Natural killer cell (primary cell): ENCODE results near the gene IBA57. TPM values are rescaled to one million over a fixed set of nuclear protein-coding genes. Genes with fewer than 3 reads are reported as not detected.

Source experiments
- ATAC-seq, 3 donors: fragments of 150-1000 bp in 2 of 3; fragments of 200-7000 bp in 1 of 3; cut with Tn5 transposase; 1 replicate in 1 of 3; 2 replicates in 2 of 3; pipeline ENCODE4 v1.10.0; 2021; ENCODE audit warnings: mild to moderate bottlenecking in 2 of 3, moderate library complexity in 2 of 3
- DNase-seq, 2 donors: peaks; one replicate each; pipeline versions ENCODE4 v3.0.0 to v3.0.0-alpha.2; 2013 to 2021; ENCODE audit warnings: mixed read lengths in 1 of 2
- H3K27ac ChIP-seq: one replicate; pipeline ENCODE4 v1.5.1; 2013; ENCODE audit warnings: mild to moderate bottlenecking, low read length
- H3K27me3 ChIP-seq: one replicate; pipeline ENCODE4 v1.6.1; 2013; ENCODE audit warnings: low read length; ENCODE audit not compliant: control insufficient read depth, insufficient read depth
- H3K36me3 ChIP-seq: one replicate; pipeline ENCODE4 v1.6.1; 2013; ENCODE audit warnings: low read length; ENCODE audit not compliant: control insufficient read depth, insufficient read depth
- H3K4me1 ChIP-seq: one replicate; pipeline ENCODE4 v1.6.1; 2013; ENCODE audit warnings: low read length; ENCODE audit not compliant: control insufficient read depth, insufficient read depth
- H3K4me3 ChIP-seq: one replicate; pipeline ENCODE4 v1.5.1; 2013; ENCODE audit warnings: low read length
- H3K9me3 ChIP-seq: one replicate; pipeline ENCODE4 v1.6.1; 2013; ENCODE audit warnings: low read length; ENCODE audit not compliant: control insufficient read depth, insufficient read depth
- H3K27ac Mint-ChIP-seq, 2 donors: one replicate each; pipeline ENCODE4 v1.8.0; 2022; ENCODE audit warnings: mild to moderate bottlenecking in 2 of 2, mixed read lengths in 2 of 2, moderate library complexity in 1 of 2
- H3K27me3 Mint-ChIP-seq, 2 donors: one replicate each; pipeline ENCODE4 v1.8.0; 2022; ENCODE audit warnings: low read depth in 2 of 2, mixed read lengths in 2 of 2
- H3K36me3 Mint-ChIP-seq: one replicate; pipeline ENCODE4 v1.8.0; 2022; ENCODE audit warnings: mixed read lengths
- H3K4me1 Mint-ChIP-seq, 2 donors: one replicate each; pipeline ENCODE4 v1.8.0; 2022; ENCODE audit warnings: mixed read lengths in 2 of 2
- H3K4me3 Mint-ChIP-seq: one replicate; pipeline ENCODE4 v1.8.0; 2022; ENCODE audit warnings: mild to moderate bottlenecking, moderate library complexity, mixed read lengths
- H3K9me3 Mint-ChIP-seq, 2 donors: one replicate each; pipeline ENCODE4 v1.8.0; 2022; ENCODE audit warnings: mixed read lengths in 2 of 2
- CTCF ChIP-seq: fragments of 200-600 bp; IDR thresholded peaks from one replicate; pipeline ENCODE4 v1.8.0; 2022; ENCODE audit warnings: antibody characterized with exemption
- WGBS: methylation state at CpG from one replicate; pipeline ENCODE4 v1.1.7; 2013; ENCODE audit warnings: missing lambda C conversion rate; ENCODE audit not compliant: insufficient coverage; 5-methylcytosine and 5-hydroxymethylcytosine counted together
- intact Hi-C: fragments of 100-400 bp; cut with micrococcal nuclease; formaldehyde crosslinking; loops from one replicate; pipeline ENCODE4 v1.14.2; 2022
- total RNA-seq, 4 donors: library from RNA; stranded (reverse); fragments of 120-200 nt in 1 of 4; gene quantifications; one replicate each; pipeline versions ENCODE4 v1.2.3 to v1.2.4, GENCODE V29; 2013 to 2022

Gene IBA57
- total RNA-seq, 3 donors from 2014 or later (not counting 1 experiment from before 2014, with no cell fraction given), result 13.3 to 14.1 (median 13.8) TPM

GRCh38 chr1:228224198-228225164 is 58.9 kb downstream of the IBA57 start:
- H3K4me1 Mint-ChIP-seq, result no peaks in the 10 kb centered on the region
- Histone ChIP-seq H3K27ac (no peak overlapping the region), H3K27me3 (no peaks in the 10 kb centered on the region), H3K9me3 (no peaks in the 10 kb centered on the region), H3K4me1 (no peaks in the 10 kb centered on the region), H3K4me3 (no peak overlapping the region), H3K36me3 (no peaks in the 10 kb centered on the region)
- WGBS, result 90% methylated on average over 16 of the region's 16 CpGs
- no peaks in the 10 kb centered on the region for H3K9me3 Mint-ChIP-seq
- H3K4me3 Mint-ChIP-seq, result no peak overlapping the region
- no peak for ATAC-seq
- H3K36me3 Mint-ChIP-seq, result no peaks in the 10 kb centered on the region
- no peak overlapping the region for H3K27ac Mint-ChIP-seq
- H3K27me3 Mint-ChIP-seq, result no peaks in the 10 kb centered on the region
- no peak for TF ChIP-seq CTCF
- DNase-seq, result no peak
- intact Hi-C loops, result no loop called here

- no peaks in the 10 kb centered on the region for H3K9me3 Mint-ChIP-seq
- Histone ChIP-seq H3K4me1 (no peaks in the 10 kb centered on the region), H3K27ac (no peak overlapping the region), H3K9me3 (no peaks in the 10 kb centered on the region), H3K36me3 (no peaks in the 10 kb centered on the region), H3K27me3 (no peaks in the 10 kb centered on the region), H3K4me3 (no peak overlapping the region)
- no peaks in the 10 kb centered on the region for H3K4me1 Mint-ChIP-seq
- ATAC-seq (no peak), DNase-seq (no peak)
- H3K27ac Mint-ChIP-seq, result no peak overlapping the region
- H3K4me3 Mint-ChIP-seq, result no peak overlapping the region
- no peak for TF ChIP-seq CTCF
- 28% methylated on average over 2 of the region's 2 CpGs for WGBS
- H3K36me3 Mint-ChIP-seq, result no peaks in the 10 kb centered on the region
- intact Hi-C loops, result no loop called here
- no peaks in the 10 kb centered on the region for H3K27me3 Mint-ChIP-seq
Observed at GRCh38 chr1:228225165-228225710, 59.6 kb downstream of the IBA57 start.

- DNase-seq (no peak), ATAC-seq (no peak)
- intact Hi-C loops, result no loop called here
- H3K27ac ChIP-seq, result no peak overlapping the region
- Mint-ChIP-seq H3K27ac (no peak overlapping the region), H3K36me3 (no peaks in the 10 kb centered on the region), H3K27me3 (no peaks in the 10 kb centered on the region), H3K9me3 (no peaks in the 10 kb centered on the region), H3K4me1 (no peaks in the 10 kb centered on the region), H3K4me3 (no peak overlapping the region)
- TF ChIP-seq CTCF, result no peak
- no peaks in the 10 kb centered on the region for H3K9me3 ChIP-seq
- WGBS, result 97% methylated on average over 2 of the region's 2 CpGs
- H3K36me3 ChIP-seq, result no peaks in the 10 kb centered on the region
- H3K4me1 ChIP-seq, result no peaks in the 10 kb centered on the region
- H3K27me3 ChIP-seq, result no peaks in the 10 kb centered on the region
- H3K4me3 ChIP-seq, result no peak overlapping the region
Observed at GRCh38 chr1:228225740-228226139, 60.1 kb downstream of the IBA57 start.
